Rectal smooth muscle tissue (tissue), 1 donor: Measurements from ENCODE around the gene TSPAN31.
"Not testable (repeated sequence)": the region's sequence is repeated elsewhere in the genome, so short reads cannot be mapped to it uniquely, and the experiment has no call there.

ENCODE experiments used
- H3K27ac ChIP-seq: one replicate; pipeline ENCODE4 v1.7.0; 2013; ENCODE audit warnings: low read depth, low read length, inconsistent platforms
- H3K27me3 ChIP-seq: one replicate; pipeline ENCODE4 v1.7.0; 2013; ENCODE audit warnings: low read length; ENCODE audit not compliant: control insufficient read depth, insufficient read depth
- H3K36me3 ChIP-seq: one replicate; pipeline ENCODE4 v1.7.0; 2013; ENCODE audit warnings: low read length; ENCODE audit not compliant: control insufficient read depth, insufficient read depth
- H3K4me1 ChIP-seq: one replicate; pipeline ENCODE4 v1.7.0; 2013; ENCODE audit warnings: low read length; ENCODE audit not compliant: control insufficient read depth, insufficient read depth
- H3K4me3 ChIP-seq: one replicate; pipeline ENCODE4 v1.7.0; 2013; ENCODE audit warnings: low read length
- H3K9ac ChIP-seq: one replicate; pipeline ENCODE4 v1.7.0; 2013; ENCODE audit warnings: low read length

Gene TSPAN31

DNA sequence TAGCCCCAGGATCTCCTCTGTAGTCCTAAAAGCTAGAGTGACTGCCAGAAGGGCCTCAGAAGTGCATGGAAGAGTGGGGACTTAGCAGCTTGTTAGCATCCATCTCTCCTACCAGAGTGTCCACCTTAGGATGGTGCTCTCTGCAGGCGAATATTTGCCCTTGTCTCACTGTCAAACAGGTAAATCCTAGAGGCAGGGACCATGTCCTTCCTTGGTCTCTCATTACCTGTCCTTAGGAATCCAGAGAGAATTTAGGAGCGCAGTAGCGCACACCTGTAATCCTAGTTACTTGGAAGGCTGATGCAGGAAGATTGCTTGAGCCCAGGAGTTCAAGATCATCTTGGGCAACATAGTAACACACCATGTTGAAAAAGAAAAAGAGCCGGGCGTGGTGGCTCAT, 27.7 kb upstream of the TSPAN31 start:
- Histone ChIP-seq H3K9ac (no peak overlapping the region), H3K4me3 (no peak overlapping the region), H3K4me1 (no peaks in the 10 kb centered on the region), H3K27ac (no peak overlapping the region), H3K27me3 (no peaks in the 10 kb centered on the region), H3K36me3 (peaks cover 43% of the 10 kb centered on the region)

DNA sequence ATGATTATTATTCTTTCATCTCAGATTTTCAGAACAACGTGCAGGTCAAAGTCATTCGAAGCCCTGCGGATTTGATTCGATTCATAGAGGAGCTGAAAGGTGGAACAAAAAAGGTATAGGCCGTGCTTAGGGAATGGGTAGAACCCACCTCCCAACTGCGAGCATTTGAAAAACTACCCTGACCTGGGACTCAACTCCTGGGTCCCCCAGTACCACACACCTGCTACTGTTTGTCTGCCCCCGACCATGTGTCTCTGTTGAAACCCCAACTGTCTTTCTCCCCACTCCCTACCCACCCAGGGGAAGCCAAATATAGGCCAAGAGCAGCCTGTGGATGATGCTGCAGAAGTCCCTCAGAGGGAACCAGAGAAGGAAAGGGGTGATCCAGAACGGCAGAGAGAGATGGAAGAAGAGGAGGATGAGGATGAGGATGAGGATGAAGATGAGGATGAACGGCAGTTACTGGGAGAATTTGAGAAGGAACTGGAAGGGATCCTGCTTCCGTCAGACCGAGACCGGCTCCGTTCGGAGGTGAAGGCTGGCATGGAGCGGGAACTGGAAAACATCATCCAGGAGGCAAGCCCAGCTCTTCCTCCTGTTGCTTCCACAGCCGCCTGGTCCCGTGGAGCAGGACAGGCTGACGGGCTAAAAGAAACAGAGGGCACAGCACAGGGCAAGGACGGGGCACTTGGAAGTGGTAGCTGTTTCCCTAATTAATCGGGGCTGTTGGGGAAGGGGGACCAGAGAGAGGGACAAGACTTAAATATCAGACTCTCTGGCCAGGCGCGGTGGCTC, 26.8 kb upstream of the TSPAN31 start:
- no peak overlapping the region for H3K27ac ChIP-seq
- no peak overlapping the region for H3K4me3 ChIP-seq
- H3K36me3 ChIP-seq: peaks cover 43% of the 10 kb centered on the region
- H3K27me3 ChIP-seq: no peaks in the 10 kb centered on the region
- H3K9ac ChIP-seq: no peak overlapping the region
- H3K4me1 ChIP-seq: no peaks in the 10 kb centered on the region

DNA sequence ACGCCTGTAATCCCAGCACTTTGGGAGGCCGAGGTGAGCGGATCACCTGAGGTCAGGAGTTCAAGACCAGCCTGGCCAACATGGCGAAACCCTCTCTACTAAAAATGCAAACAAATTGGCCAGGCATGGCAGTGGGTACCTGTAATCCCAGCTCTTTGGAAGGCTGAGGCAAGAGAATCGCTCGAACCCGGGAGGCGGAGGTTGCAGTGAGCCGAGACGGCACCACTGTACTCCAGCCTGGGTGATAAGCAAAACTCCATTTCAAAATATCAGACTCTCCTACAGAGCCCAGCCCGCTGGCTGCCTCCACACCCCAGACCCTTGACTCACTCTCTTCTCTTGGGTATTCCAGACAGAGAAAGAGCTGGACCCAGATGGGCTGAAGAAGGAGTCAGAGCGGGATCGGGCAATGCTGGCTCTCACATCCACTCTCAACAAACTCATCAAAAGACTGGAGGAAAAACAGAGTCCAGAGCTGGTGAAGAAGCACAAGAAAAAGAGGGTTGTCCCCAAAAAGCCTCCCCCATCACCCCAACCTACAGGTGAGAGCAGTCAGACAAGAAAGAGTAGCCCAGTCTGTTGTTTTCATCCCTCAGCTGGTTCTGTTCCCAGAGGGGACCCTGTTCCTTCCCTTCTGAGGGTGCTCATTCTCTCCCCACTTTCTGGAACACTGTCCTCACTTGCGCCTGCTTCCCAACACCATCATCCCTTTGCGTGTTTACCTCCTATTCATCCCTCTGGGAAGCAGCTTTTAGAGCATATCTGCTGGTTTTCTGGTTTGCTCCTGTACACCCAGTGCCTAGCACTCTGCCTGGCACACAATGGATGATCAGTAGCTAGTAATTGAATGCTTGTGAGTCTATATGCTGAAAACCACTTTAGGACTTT, 26.0 kb upstream of the TSPAN31 start:
- Histone ChIP-seq H3K9ac (no peak overlapping the region), H3K27me3 (no peaks in the 10 kb centered on the region), H3K4me1 (no peaks in the 10 kb centered on the region), H3K36me3 (peaks cover 43% of the 10 kb centered on the region), H3K27ac (no peak overlapping the region), H3K4me3 (no peak overlapping the region)

DNA sequence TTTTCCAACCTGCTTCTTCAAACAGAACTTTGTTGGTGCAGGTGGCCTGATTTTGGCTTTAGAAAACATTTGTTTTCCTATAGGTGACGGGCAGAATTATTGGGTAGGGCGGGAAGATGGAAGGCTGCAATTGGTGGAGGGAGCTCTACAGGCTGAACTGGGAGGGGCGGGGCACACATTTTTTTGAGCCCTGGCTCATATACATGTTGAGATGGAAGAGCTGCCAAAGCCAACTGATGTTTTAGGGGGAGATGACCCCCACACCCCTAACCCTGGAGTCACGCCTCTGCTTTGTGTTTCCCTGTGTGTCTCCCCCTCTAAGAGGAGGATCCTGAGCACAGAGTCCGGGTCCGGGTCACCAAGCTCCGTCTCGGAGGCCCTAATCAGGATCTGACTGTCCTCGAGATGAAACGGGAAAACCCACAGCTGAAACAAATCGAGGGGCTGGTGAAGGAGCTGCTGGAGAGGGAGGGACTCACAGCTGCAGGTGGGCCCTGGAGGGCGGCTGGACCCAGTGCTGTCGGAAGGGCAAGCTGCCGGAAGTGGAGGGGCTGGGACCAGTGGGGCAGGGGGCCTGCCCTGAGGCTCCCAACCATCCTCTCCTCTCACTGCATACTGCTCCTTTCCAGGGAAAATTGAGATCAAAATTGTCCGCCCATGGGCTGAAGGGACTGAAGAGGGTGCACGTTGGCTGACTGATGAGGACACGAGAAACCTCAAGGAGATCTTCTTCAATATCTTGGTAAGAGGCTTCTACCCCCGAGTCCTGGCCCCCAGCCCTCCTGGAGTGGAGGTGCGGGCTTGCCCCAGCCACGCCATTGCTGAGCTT, 24.8 kb upstream of the TSPAN31 start:
- H3K4me3 ChIP-seq: no peak overlapping the region
- H3K27ac ChIP-seq: no peak overlapping the region
- no peak overlapping the region for H3K9ac ChIP-seq
- H3K4me1 ChIP-seq: no peaks in the 10 kb centered on the region
- H3K27me3 ChIP-seq: peaks cover 3% of the 10 kb centered on the region
- peaks cover 40% of the 10 kb centered on the region for H3K36me3 ChIP-seq

DNA sequence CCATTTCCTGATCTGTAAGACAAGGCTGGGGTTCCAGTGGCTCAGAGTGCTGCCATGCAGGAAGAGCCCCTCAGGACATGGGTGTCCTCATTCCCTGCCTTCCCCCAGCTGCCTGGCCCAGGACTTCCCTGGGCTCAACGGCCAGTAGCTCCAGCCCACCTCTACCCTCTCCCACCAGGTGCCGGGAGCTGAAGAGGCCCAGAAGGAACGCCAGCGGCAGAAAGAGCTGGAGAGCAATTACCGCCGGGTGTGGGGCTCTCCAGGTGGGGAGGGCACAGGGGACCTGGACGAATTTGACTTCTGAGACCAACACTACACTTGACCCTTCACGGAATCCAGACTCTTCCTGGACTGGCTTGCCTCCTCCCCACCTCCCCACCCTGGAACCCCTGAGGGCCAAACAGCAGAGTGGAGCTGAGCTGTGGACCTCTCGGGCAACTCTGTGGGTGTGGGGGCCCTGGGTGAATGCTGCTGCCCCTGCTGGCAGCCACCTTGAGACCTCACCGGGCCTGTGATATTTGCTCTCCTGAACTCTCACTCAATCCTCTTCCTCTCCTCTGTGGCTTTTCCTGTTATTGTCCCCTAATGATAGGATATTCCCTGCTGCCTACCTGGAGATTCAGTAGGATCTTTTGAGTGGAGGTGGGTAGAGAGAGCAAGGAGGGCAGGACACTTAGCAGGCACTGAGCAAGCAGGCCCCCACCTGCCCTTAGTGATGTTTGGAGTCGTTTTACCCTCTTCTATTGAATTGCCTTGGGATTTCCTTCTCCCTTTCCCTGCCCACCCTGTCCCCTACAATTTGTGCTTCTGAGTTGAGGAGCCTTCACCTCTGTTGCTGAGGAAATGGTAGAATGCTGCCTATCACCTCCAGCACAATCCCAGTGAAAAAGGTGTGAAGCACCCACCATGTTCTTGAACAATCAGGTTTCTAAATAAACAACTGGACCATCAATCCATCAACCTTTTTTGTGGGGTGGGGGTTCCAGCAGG, 23.9 kb upstream of the TSPAN31 start:
- no peak overlapping the region for H3K4me3 ChIP-seq
- H3K9ac ChIP-seq: no peak overlapping the region
- H3K27me3 ChIP-seq: peaks cover 3% of the 10 kb centered on the region
- H3K4me1 ChIP-seq: no peaks in the 10 kb centered on the region
- H3K27ac ChIP-seq: no peak overlapping the region
- peaks cover 34% of the 10 kb centered on the region for H3K36me3 ChIP-seq

DNA sequence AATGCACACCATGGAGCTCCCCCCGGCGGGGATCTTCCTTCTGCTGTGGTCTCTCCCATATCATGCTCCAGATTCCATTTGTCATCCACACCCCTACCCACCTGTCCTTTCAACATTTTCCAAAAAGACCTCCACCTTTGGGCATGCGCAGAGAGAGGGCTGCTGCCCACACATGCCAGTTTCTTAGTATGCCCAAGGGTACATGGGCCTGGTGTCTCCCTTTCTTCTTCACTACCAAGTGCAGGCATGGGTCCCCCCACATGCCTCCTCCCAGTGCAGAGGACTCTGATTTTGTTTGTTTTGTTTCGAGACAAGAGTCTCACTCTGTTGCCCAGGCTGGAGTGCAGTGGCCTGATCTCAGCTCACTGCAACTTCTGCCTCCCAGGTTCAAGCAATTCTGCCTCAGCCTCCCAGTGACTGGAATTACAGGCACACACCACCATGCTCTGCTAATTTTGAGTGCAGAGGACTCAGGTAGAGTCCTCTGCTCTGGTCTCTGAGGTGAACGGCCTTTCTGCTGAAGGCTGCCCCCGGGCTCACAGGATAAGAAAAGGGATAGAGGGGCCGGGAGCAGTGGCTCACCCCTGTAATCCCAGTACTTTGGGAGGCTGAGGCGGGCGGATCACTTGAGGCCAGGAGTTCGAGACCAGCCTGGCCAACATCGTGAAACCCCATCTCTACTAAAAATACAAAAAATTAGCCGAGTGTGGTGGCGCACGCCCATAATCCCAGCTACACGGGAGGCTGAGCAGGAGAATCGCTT, 22.8 kb upstream of the TSPAN31 start:
- H3K36me3 ChIP-seq: peaks cover 25% of the 10 kb centered on the region
- H3K4me1 ChIP-seq, H3K27me3 ChIP-seq, H3K9ac ChIP-seq, H3K4me3 ChIP-seq, H3K27ac ChIP-seq: not testable (repeated sequence)

DNA sequence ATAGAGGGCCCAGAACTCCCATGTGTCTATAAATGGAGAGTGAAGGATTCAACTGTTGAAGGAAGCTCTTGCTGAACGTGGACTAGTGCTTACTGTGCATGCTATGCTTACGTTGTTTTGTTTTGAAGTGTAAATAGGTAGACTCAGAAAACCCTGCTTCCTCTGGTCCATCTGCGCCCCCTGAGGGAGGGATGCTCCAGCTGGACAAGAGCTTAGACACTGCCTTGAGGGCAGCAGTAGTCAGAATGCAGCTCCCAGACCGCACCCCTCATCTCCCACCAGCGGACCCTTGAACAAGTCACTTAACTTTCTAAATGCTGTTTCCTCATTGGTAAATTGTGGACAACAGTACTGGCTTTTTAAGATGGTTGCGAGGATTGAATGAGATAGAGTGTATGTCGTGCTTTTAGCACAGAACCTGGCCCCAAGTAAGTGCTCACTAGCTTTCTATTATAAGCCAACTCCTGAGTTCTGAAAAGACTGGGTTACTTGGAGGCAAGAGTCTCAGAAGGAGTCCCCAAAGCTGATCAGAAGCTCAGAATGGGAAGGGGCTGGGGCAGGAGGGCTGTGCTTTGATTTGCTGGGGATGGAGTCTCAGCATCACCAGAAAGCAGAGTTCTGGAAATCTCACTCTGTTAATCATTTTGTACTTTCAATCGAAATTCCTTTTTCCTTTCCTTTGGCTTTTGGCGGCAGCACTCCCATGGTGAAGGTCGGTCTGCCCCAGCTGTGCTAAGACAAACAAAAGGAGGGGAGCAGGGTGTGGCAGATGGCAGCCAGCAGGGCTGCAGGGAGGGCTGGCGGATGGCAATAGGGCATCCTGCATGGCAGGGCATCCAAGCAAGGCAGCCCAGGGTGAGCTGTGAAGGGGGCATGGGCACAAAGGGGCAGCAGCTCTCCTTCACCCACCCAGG, 21.9 kb upstream of the TSPAN31 start:
- H3K36me3 ChIP-seq: peaks cover 20% of the 10 kb centered on the region
- no peak overlapping the region for H3K27ac ChIP-seq
- H3K9ac ChIP-seq: no peak overlapping the region
- peaks cover 7% of the 10 kb centered on the region for H3K27me3 ChIP-seq
- H3K4me3 ChIP-seq: no peak overlapping the region
- no peaks in the 10 kb centered on the region for H3K4me1 ChIP-seq

DNA sequence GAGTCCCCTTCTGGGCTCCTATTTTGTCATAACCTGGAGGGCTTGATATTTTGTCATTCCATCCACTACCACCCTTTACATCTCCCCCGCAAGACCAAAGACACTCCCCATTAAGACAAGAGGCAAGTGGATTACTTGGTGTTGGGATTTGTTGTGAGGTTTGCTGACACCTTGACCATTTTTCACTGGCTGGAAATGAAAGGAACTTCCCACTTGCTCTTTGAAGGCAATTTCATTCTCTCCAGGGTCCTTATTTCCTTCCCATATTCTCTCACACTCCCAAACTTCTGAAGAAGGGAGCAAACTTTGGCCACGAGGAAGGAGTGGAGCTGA, 21.2 kb upstream of the TSPAN31 start:
- Histone ChIP-seq H3K27me3 (peaks cover 7% of the 10 kb centered on the region), H3K36me3 (peaks cover 16% of the 10 kb centered on the region), H3K9ac (no peak overlapping the region), H3K4me3 (no peak overlapping the region), H3K27ac (no peak overlapping the region), H3K4me1 (no peaks in the 10 kb centered on the region)

DNA sequence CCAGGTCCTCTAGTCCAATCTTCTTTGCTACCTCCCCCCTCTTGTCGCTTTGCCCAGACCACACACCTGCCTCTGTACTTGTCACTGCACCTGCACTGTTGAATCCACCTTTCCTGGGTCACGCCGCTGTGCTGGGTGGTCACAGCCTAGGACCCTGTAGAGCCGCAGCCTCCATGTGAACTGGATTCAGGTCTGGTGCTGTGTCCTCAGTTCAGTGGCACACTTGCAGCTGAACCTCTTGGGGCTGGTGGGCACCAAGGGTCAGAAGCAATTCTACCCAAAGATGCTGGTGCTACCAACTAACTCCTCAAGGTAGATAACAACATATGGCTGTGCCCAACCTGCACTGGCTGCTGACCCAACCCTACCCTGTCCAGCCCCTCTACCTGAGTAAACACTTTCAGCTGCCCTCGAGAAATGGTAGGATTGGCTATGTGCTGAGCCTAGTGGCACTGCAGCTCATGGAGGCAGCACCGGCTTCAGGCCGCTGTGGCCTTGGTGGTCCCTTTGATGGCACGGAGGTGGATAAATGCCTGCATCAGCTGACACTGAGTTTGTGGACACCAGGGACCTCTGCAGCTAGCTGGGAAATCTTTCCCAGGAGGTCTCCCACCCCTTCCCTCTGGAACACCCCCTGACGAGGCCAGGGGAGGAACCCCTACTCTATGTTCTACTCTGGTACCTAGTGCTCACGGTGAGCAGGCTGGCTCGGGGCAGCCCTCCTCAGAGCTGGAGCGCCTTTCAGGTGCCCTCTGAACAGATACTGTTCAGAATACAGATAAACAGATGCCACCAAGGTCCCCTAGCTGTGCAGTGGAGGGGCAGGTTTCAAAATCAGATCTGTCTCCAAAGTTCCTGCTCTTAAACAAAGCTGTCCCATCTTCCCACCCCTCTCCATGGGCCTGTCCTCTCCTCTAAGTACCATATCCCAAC, 20.6 kb upstream of the TSPAN31 start:
- Histone ChIP-seq H3K27ac (no peak overlapping the region), H3K4me1 (no peaks in the 10 kb centered on the region), H3K27me3 (peaks cover 7% of the 10 kb centered on the region), H3K36me3 (peaks cover 9% of the 10 kb centered on the region), H3K9ac (no peak overlapping the region), H3K4me3 (no peak overlapping the region)
